Nephron (organoid): ENCODE measurements around the gene ADARB2.
A peak's percentile ranks its signal among the peaks of the same experiment; 100 is the strongest.

Experiments used
- H3K27ac Mint-ChIP-seq, 3 experiments: 2 replicates each; pipeline ENCODE4 v1.8.0; 2020; ENCODE audit warnings: mixed read lengths in 3 of 3, mild to moderate bottlenecking in 2 of 3, moderate library complexity in 1 of 3
- H3K27me3 Mint-ChIP-seq: 2 replicates; pipeline ENCODE4 v1.8.0; 2021; ENCODE audit warnings: low read depth, mild to moderate bottlenecking, moderate library complexity, mixed read lengths
- H3K36me3 Mint-ChIP-seq: 2 replicates; pipeline ENCODE4 v1.8.0; 2020; ENCODE audit warnings: low read depth, mixed read lengths
- H3K4me1 Mint-ChIP-seq: 2 replicates; pipeline ENCODE4 v1.8.0; 2020; ENCODE audit warnings: mixed read lengths
- H3K4me3 Mint-ChIP-seq, 3 experiments: 2 replicates each; pipeline ENCODE4 v1.8.0; 2020; ENCODE audit warnings: mild to moderate bottlenecking in 3 of 3, mixed read lengths in 3 of 3, moderate library complexity in 2 of 3
- H3K9me3 Mint-ChIP-seq: 2 replicates; pipeline ENCODE4 v1.8.0; 2020; ENCODE audit warnings: mixed read lengths
- TF ChIP-seq, protein P1 (sequence below), 3 experiments: fragments of 200-600 bp; sonication (generic); IDR thresholded peaks; one replicate each; pipeline ENCODE4 v1.5.0; 2021; ENCODE audit warnings: antibody characterized with exemption in 3 of 3; ENCODE audit not compliant: unreplicated experiment in 3 of 3

ADARB2 gene

GRCh38 chr10:1594372-1595241 is 142.7 kb downstream of the ADARB2 start:
- Mint-ChIP-seq H3K27me3 (peaks cover 50% of the 10 kb centered on the region), H3K4me3 (no peak overlapping the region), H3K9me3 (no peaks in the 10 kb centered on the region), H3K36me3 (no peaks in the 10 kb centered on the region), H3K4me1 (peaks cover 23% of the 10 kb centered on the region), H3K27ac (peak overlapping the region in 1 of 3 experiments; percentile 69)
- TF ChIP-seq, protein P1, sequence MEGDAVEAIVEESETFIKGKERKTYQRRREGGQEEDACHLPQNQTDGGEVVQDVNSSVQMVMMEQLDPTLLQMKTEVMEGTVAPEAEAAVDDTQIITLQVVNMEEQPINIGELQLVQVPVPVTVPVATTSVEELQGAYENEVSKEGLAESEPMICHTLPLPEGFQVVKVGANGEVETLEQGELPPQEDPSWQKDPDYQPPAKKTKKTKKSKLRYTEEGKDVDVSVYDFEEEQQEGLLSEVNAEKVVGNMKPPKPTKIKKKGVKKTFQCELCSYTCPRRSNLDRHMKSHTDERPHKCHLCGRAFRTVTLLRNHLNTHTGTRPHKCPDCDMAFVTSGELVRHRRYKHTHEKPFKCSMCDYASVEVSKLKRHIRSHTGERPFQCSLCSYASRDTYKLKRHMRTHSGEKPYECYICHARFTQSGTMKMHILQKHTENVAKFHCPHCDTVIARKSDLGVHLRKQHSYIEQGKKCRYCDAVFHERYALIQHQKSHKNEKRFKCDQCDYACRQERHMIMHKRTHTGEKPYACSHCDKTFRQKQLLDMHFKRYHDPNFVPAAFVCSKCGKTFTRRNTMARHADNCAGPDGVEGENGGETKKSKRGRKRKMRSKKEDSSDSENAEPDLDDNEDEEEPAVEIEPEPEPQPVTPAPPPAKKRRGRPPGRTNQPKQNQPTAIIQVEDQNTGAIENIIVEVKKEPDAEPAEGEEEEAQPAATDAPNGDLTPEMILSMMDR (IDR thresholded peaks at IDR 0.05; ENCODE audit: unreplicated experiment in 3 of 3): no peak

DNA sequence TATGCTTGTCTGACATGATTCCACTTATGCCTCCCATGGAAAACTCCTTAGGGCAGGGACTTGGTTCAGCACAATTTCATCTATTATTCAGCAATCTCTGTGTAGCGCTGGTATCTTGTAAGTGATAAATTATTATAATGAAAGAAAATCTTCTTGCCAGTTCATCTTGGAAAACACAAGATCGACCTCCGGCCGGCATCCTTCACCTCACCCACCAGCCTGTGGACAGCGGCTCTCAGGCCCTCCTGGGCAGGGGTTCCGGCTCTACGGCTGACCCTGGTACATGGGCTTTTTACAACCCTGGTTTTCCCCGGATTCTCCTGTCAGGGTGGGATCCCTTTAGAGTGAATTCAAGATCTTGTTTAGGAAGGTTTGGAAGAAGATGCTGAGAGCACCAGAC is 145.6 kb downstream of the ADARB2 start:
- H3K27me3 Mint-ChIP-seq: peaks cover 41% of the 10 kb centered on the region
- TF ChIP-seq, protein P1 (IDR thresholded peaks at IDR 0.05; ENCODE audit: unreplicated experiment in 3 of 3): no peak
- peaks cover 14% of the 10 kb centered on the region for H3K9me3 Mint-ChIP-seq
- no peak overlapping the region for H3K27ac Mint-ChIP-seq
- H3K4me1 Mint-ChIP-seq: peaks cover 23% of the 10 kb centered on the region
- no peak overlapping the region for H3K4me3 Mint-ChIP-seq
- no peaks in the 10 kb centered on the region for H3K36me3 Mint-ChIP-seq

GRCh38 chr10:1591045-1591444 is 146.3 kb downstream of the ADARB2 start:
- H3K9me3 Mint-ChIP-seq: peaks cover 17% of the 10 kb centered on the region
- H3K4me1 Mint-ChIP-seq: peaks cover 17% of the 10 kb centered on the region
- H3K4me3 Mint-ChIP-seq: no peak overlapping the region
- peaks cover 34% of the 10 kb centered on the region for H3K27me3 Mint-ChIP-seq
- TF ChIP-seq, protein P1 (IDR thresholded peaks at IDR 0.05; ENCODE audit: unreplicated experiment in 3 of 3): no peak
- H3K36me3 Mint-ChIP-seq: no peaks in the 10 kb centered on the region
- H3K27ac Mint-ChIP-seq: no peak overlapping the region

DNA sequence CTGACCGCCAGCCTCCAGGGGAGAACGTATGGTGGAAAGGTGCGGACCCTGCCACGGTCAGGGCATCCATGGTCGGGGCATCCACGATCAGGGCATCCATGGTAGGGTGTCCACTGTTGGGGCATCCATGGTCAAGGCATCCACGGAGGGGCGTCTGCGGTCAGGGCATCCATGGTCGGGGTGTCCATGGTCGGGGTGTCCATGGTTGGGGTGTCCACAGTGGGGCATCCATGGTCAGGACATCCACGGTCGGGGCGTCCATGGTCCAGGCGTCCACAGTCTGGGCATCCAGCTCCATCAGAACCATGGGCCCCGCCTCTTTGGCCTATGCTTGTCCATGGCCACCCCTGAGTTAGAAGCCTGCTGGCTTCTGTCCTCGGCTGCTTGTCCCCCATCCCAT is 148.1 kb downstream of the ADARB2 start:
- Mint-ChIP-seq H3K36me3 (no peaks in the 10 kb centered on the region), H3K9me3 (peaks cover 17% of the 10 kb centered on the region), H3K4me3 (no peak overlapping the region), H3K27ac (no peak overlapping the region), H3K27me3 (peaks cover 26% of the 10 kb centered on the region), H3K4me1 (peaks cover 2% of the 10 kb centered on the region)
- TF ChIP-seq, protein P1 (IDR thresholded peaks at IDR 0.05; ENCODE audit: unreplicated experiment in 3 of 3): no peak

DNA sequence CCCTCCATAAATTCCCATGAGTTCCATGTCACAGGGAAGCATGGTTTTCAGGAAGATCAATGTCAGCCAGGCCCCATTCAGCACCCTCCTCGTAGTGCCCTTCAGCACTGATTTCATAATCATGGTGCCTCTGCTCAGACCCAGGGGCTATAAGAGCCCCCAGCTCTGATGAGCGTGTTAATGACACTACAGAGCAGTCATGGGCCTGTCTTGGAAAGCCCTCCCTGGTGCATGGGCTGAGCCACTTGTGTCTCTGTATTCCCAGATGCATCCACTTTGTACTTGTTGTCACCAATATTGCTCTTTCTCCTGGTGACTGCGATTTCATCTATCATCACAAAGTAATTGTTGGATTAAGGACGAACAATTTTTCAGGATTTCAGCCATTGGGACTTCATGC is 154.6 kb downstream of the ADARB2 start:
- Mint-ChIP-seq H3K27ac (no peak overlapping the region), H3K4me1 (no peaks in the 10 kb centered on the region), H3K9me3 (peaks cover 13% of the 10 kb centered on the region), H3K4me3 (no peak overlapping the region), H3K27me3 (peaks cover 28% of the 10 kb centered on the region), H3K36me3 (no peaks in the 10 kb centered on the region)
- TF ChIP-seq, protein P1 (IDR thresholded peaks at IDR 0.05; ENCODE audit: unreplicated experiment in 3 of 3): no peak

GRCh38 chr10:1581189-1581588 is 156.1 kb downstream of the ADARB2 start:
- TF ChIP-seq, protein P1 (IDR thresholded peaks at IDR 0.05; ENCODE audit: unreplicated experiment in 3 of 3): no peak
- Mint-ChIP-seq H3K4me1 (no peaks in the 10 kb centered on the region), H3K27ac (no peak overlapping the region), H3K36me3 (no peaks in the 10 kb centered on the region), H3K4me3 (no peak overlapping the region), H3K27me3 (peaks cover 28% of the 10 kb centered on the region), H3K9me3 (no peaks in the 10 kb centered on the region)
